GM18498 (cell line): ENCODE results near the gene TBC1D2B.
A peak's percentile ranks its signal among the peaks of the same experiment; 100 is the strongest.

ENCODE experiments used
- ATAC-seq: cut with Tn5 transposase; IDR thresholded peaks from one replicate; pipeline ENCODE4 v1.9.1; 2021; ENCODE audit warnings: mild to moderate bottlenecking, moderate library complexity; ENCODE audit not compliant: unreplicated experiment

Gene TBC1D2B

GRCh38 chr15:78035861-78036476 is 41.5 kb downstream of the TBC1D2B start:
- ATAC-seq = no peak

DNA sequence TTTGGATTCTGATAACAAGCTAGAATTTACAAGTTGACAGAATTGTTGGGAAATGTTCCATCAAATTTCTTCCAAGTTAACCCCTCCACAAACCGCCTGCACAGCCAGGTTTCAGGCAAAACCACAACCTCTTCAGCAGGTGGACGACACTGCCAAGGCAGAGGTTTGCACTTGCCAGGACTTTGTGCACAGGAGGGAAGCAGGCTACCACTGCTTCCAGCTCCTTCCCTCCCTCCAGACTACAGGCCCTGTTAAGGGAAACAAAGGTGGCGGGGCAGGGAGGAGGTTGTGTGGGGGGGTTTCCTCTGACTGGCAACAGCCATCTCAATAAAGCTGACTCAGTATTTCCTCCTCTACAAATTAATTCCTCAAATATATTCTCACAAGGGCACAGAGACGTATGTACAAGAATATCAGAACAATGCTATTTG is 42.2 kb downstream of the TBC1D2B start:
- ATAC-seq = no peak

DNA sequence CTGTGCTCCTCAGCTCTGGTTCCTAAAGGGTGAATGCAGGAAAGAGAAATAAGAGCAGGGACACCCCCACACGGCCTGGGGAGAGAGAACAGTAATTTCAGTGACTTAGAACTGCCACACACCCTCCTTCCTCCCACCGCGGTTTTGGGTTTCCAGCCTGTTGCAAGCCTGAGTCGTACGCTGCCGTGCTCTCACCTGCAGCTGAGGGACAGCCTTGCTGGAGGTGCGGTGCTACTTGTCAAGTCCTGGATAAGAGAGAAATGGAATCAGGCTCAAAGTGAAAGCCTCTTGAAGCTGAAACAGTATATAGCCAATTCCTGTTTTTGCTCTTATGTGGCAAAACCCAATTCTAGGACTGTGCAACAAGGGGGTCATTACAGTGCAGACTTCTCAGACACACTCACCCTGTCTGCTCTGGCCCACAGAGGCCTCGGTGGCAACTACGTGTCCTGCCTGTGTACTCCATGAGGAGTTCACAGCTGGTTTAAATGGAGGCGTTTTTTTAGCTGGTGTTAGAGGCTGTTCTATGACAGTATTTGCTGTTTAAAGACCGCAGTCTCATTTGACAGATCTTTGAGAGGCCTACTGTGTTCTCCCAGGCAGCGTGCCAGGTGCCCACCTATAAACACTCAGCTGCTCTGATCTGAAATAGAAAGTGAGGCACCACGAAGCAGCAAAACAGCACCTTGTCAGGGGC is 42.9 kb downstream of the TBC1D2B start:
- peak; percentile 80 for ATAC-seq

GRCh38 chr15:78033864-78034263 is 43.6 kb downstream of the TBC1D2B start:
- no peak for ATAC-seq

DNA sequence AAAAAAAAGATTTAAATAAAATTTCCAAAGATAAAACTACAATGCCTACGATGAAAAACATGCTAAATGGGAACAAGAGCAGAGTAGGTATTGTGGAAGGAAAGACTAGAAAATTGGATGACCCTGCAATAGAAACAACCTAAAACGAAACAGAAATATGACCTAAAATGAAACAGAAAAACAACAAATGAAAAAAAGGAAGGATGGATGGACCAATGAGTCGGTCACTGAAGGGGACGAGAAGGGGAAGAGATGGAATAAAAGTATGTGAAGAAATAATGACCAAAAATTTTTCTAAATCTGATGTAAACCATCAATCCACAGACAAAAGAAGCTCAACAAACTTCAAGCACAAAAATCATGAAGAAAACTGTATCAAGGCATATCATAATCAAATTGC is 44.8 kb downstream of the TBC1D2B start:
- no peak for ATAC-seq

DNA sequence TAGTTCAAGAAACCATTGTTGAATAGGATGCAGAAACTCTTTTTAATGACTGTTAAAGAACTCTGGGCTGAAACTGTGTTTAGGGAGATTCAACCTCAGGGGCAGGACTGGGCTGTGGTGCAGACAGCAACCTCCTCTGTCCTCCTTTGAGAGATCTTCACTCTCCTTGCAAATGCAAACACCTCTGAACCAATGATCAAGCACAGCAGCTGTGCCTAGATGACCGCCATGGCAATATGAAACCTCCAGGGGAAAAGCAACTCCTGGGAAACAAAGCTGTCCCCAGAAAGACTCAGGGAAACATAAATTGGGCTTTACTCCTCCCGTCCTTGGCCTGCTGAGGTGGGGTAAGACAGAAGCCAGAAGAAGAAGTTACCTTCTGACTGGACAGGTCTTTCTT is 52.6 kb downstream of the TBC1D2B start:
- no peak for ATAC-seq

DNA sequence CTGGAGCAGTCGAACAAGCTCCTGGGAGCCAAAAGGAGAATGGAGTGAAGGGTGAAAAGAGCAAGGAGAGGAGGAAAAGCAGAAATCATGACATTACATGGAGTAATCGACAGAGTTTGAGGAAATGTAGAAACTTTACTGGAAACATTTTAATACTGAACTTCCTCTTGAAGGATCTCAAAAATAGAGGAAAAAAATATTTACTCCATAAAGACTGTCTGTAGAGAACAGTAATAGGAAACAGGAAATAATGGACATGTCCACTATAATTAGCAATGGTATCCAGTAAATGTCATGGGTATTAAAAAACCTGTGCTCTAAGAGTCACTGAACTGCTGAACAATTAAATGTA is 53.0 kb downstream of the TBC1D2B start:
- ATAC-seq = no peak

- no peak for ATAC-seq
Measured at GRCh38 chr15:78023865-78024518, 53.5 kb downstream of the TBC1D2B start.

DNA sequence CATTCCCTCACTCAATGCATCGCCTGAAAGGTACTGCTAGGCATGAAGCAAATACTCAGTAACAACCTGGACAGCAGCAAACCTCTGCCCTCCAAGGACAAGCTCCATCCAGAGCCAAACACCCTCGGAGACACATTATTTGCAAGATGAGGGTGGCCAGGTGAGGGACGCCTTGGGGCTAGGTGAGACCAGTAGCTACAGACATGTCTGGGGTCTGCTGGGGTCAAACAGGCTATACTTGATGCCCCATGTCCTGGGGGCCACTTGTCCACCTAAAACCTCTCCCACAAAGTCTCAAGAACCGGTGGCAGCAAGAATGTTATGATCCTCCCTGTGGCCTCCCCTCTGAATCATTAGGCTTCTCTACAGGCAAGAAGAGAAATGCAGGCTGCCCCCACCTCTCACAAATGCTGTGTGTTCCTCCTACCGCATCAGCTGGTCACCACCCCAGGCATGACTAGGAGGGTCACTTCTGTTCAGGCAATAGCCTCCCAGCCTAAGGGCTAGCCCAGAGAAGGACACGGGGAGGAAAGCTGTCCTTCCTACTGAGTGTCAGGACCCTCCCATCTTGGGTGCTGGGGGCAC is 54.3 kb downstream of the TBC1D2B start:
- no peak for ATAC-seq

- no peak for ATAC-seq
Measured at GRCh38 chr15:78021761-78022160, 55.8 kb downstream of the TBC1D2B start.

DNA sequence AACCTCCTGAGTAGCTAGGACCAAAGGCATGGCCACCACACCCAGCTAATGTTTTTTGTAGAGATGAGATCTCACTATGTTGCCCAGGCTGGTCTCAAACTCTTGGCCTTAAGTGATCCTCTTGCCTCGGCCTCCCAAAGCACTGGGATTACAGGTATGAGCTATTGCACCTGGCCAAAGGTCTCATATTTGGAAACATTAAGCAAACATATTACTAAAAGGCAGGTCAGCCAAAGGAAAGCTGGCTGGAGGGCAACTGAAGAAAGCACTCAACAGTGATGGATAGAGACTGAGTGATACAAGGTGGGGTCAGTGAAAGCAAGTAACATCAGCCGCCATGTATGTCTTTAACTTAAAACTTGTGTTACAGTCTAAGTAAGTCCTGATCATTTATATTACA is 57.5 kb downstream of the TBC1D2B start:
- no peak for ATAC-seq

DNA sequence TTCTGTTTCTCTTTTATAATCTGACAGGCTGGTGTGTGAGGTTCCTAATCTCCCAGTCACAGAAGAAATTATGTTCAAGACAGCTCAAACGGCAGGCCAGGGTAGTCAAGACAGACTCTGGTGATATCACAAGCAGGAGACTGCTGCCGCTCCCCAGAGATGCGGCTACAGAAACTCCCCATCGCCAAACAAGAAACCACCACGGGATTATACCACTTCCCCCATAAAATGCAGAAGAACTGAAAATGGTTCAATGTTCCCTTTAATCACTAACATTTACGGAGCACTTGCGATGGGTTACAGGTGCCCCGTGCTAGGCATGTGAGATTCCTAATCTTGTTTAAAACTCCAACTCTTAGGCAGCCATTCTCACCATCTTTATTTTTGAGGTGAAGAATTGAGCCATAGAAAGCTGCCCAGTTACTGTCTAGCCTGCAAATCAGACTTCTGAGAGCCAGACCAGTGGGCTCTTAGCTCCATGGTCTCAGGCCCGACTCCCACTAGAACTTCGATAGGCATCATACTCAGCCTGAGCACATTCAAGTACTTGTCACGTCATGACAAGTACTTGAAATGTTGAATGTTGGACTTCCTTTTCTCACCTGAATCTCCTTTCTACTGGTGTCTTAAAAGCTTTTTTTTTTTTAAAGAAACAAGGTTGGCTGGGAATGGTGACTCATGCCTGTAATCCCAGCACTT is 58.4 kb downstream of the TBC1D2B start:
- peak; percentile 51 for ATAC-seq

GRCh38 chr15:78018445-78018844 is 59.1 kb downstream of the TBC1D2B start:
- ATAC-seq = no peak

DNA sequence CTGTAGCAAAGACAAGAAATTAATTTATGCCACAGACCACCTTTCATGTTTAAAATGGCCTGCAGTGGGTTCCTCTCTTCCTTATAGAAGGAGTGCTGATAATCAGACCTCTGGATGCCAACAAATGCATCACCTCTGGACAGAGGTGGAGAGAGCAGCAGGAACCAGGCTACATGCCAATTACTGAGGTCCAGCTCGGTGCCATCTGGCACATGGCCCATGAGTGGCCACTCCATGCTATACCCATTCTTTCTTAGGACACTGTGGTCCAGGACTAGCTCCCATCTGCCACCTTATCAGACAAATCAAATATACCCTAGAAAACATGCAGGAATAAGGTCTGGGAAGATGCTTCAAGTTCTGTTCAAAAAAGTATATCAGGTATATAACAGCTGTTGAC is 60.7 kb downstream of the TBC1D2B start:
- no peak for ATAC-seq

GRCh38 chr15:78012643-78013077 is 64.9 kb downstream of the TBC1D2B start:
- ATAC-seq = no peak

- no peak for ATAC-seq
Measured at GRCh38 chr15:78010067-78010466, 67.4 kb downstream of the TBC1D2B start.

- ATAC-seq = no peak
Measured at GRCh38 chr15:78007964-78008886, 69.3 kb downstream of the TBC1D2B start.

GRCh38 chr15:78007211-78007931 is 70.1 kb downstream of the TBC1D2B start:
- no peak for ATAC-seq

- ATAC-seq = no peak
Measured at GRCh38 chr15:78006567-78007205, 70.8 kb downstream of the TBC1D2B start.
